Caco-2 (cell line): Measurements from ENCODE around the gene SEC22C. TPM values are rescaled to one million over a fixed set of nuclear protein-coding genes. Genes with fewer than 3 reads are reported as not detected.
"Not testable (repeated sequence)": the region's sequence is repeated elsewhere in the genome, so short reads cannot be mapped to it uniquely, and the experiment has no call there.

Experiments used
- BruUV-seq: library from RNA; stranded (reverse); fragments of 400-500 nt; replicated peaks from 2 replicates; lab custom pipeline; 2021; lab: Mats Ljungman, UMichigan
- CTCF ChIA-PET: fragments of 300-600 bp; sonication (Branson Sonifier 250); formaldehyde crosslinking; loops from one replicate; lab custom pipeline; 2022; ENCODE audit warnings: antibody characterized with exemption; lab: Charles Lee
- POLR2A ChIA-PET: fragments of 300-600 bp; sonication (Branson Sonifier 250); formaldehyde crosslinking; loops from one replicate; lab custom pipeline; 2022; ENCODE audit warnings: antibody characterized with exemption; lab: Charles Lee
- DNase-seq, 2 experiments: peaks; one replicate each; pipeline versions ENCODE4 v3.0.0 to v3.0.0-alpha.2; 2020 to 2022
- H3K27me3 ChIP-seq: replicated peaks from 2 replicates; pipeline ENCODE4 v1.6.0; 2011; ENCODE audit warnings: low read length; ENCODE audit not compliant: control insufficient read depth, insufficient read depth
- H3K36me3 ChIP-seq: 2 replicates; pipeline ENCODE4 v1.5.1; 2011; ENCODE audit warnings: low read length; ENCODE audit not compliant: control insufficient read depth, insufficient read depth
- H3K4me1 ChIP-seq: fragments of 250-450 bp; sonication (Bioruptor Pico); 2 replicates; pipeline ENCODE4 v1.5.1; 2020; ENCODE audit warnings: mild to moderate bottlenecking
- H3K4me3 ChIP-seq: 2 replicates; pipeline ENCODE4 v1.5.1; 2011; ENCODE audit warnings: low read depth, mild to moderate bottlenecking, control low read depth, low read length
- H3K9me3 ChIP-seq: fragments of 250-450 bp; sonication (Bioruptor Pico); 2 replicates; pipeline ENCODE4 v1.5.1; 2020; ENCODE audit warnings: mild to moderate bottlenecking, moderate library complexity
- H3K27ac Mint-ChIP-seq: one replicate; pipeline ENCODE4 v1.8.0; 2022; ENCODE audit warnings: mixed read lengths; ENCODE audit not compliant: unreplicated experiment
- H3K27me3 Mint-ChIP-seq: one replicate; pipeline ENCODE4 v1.8.0; 2022; ENCODE audit warnings: mixed read lengths; ENCODE audit not compliant: insufficient read depth, unreplicated experiment
- H3K36me3 Mint-ChIP-seq: one replicate; pipeline ENCODE4 v1.8.0; 2022; ENCODE audit warnings: mild to moderate bottlenecking, mixed read lengths; ENCODE audit not compliant: insufficient read depth, unreplicated experiment
- H3K4me1 Mint-ChIP-seq: one replicate; pipeline ENCODE4 v1.8.0; 2022; ENCODE audit warnings: low read depth, mixed read lengths; ENCODE audit not compliant: unreplicated experiment
- H3K4me3 Mint-ChIP-seq: one replicate; pipeline ENCODE4 v1.8.0; 2022; ENCODE audit warnings: mild to moderate bottlenecking, moderate library complexity, mixed read lengths; ENCODE audit not compliant: unreplicated experiment
- H3K9me3 Mint-ChIP-seq: one replicate; pipeline ENCODE4 v1.8.0; 2022; ENCODE audit warnings: mixed read lengths; ENCODE audit not compliant: unreplicated experiment
- CTCF ChIP-seq, 2 experiments: fragments of 200-600 bp in 1 of 2; IDR thresholded peaks; 1 replicate in 1 of 2; 2 replicates in 1 of 2; pipeline versions ENCODE4 v1.5.1 to v1.8.0; 2011 to 2022; ENCODE audit warnings: antibody characterized with exemption in 1 of 2, control low read depth in 1 of 2, inconsistent platforms in 1 of 2, low read depth in 1 of 2, low read length in 1 of 2, mild to moderate bottlenecking in 1 of 2, moderate library complexity in 1 of 2; ENCODE audit not compliant: insufficient read depth in 1 of 2, severe bottlenecking in 1 of 2, unreplicated experiment in 1 of 2
- intact Hi-C: fragments of 100-400 bp; cut with micrococcal nuclease; formaldehyde crosslinking; loops from one replicate; pipeline ENCODE4 v1.10.0; 2022; ENCODE audit not compliant: unreplicated experiment
- total RNA-seq: library from RNA; stranded (reverse); gene quantifications from 2 replicates; pipeline ENCODE4 v1.2.3, GENCODE V29; 2022

SEC22C gene
- total RNA-seq, 1 experiment from 2014 or later = 36.4 TPM

DNA sequence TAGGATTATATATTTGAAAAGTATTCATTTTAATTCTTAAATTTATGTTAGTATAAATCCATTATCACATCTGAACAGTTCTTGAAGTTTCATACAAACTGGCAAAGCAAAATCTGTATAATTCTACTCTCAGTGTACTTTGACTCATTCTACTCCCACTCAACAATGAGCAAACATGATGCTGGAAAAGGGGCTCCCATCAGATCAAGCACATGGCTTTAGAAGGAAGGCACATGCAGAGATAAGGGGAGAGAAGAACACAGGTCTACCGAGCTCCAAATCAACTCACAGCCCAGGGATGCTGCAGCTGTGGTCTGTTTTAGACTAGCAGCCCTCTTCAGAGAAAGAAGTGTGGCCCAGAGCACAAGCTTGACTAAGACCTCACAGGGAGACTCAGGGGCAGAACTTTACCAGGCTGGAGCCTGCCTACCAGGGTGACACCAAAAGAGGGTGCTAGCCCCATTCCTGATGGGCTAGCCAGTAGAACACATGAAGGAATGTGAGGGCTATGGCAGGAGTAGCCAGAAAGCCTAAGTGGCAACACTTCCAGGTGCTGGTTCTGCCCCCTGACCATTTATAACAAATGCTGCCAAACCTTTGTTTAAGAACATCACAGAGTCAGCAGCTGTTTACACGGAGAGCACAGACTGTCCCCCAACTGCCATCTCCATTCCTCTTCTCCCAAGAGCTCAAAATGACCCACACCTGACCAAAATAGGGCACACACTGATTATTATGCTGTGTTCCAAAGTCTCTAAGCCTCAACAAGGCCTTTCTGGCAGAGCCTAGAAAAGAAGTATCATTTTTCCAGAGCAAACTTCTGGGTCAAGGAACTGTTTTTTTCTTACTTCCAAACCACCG lies 19.5 kb downstream of the SEC22C start:
- no peak overlapping the region for H3K27ac Mint-ChIP-seq
- ChIA-PET CTCF (no interaction called here), POLR2A (no interaction called here)
- H3K9me3 Mint-ChIP-seq = no peaks in the 10 kb centered on the region
- Histone ChIP-seq H3K4me1 (no peaks in the 10 kb centered on the region), H3K27me3 (no peaks in the 10 kb centered on the region), H3K4me3 (no peak overlapping the region), H3K9me3 (no peaks in the 10 kb centered on the region), H3K36me3 (no peaks in the 10 kb centered on the region; the same call in 1 of the 2 replicates)
- BruUV-seq = no TSS peak
- TF ChIP-seq CTCF (IDR thresholded peaks at IDR 0.05; ENCODE audit: insufficient read depth in 1 of 2, low read depth in 1 of 2, low read length in 1 of 2, severe bottlenecking in 1 of 2, unreplicated experiment in 1 of 2) = no peak
- DNase-seq = no peak
- H3K4me1 Mint-ChIP-seq = peaks cover 7% of the 10 kb centered on the region
- peaks cover 43% of the 10 kb centered on the region for H3K36me3 Mint-ChIP-seq
- H3K4me3 Mint-ChIP-seq = no peak overlapping the region
- H3K27me3 Mint-ChIP-seq = no peaks in the 10 kb centered on the region
- intact Hi-C loops = no loop called here

GRCh38 chr3:42557854-42558253 lies 23.9 kb downstream of the SEC22C start:
- POLR2A ChIA-PET = no interaction called here
- no peak overlapping the region for H3K27ac Mint-ChIP-seq
- no peak overlapping the region for H3K4me3 Mint-ChIP-seq

DNA sequence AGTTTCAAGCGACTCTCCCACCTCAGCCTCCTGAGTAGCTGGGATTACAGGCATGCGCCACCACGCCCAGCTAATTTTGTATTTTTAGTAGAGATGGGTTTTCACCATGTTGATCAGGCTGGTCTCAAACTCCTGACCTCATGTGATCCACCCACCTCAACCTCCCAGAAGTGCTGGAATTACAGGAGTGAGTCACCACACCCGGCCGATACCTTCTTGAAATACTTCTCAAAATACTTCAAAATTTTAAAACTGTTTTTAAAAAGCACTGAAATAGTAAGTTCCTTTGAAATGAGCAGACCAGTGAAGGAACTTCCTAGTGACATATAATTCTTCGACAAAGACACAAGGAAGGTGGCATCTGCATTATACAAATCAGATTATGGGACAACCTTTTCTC lies 24.9 kb downstream of the SEC22C start:
- H3K27me3 Mint-ChIP-seq, H3K4me1 Mint-ChIP-seq, CTCF ChIA-PET, H3K4me3 Mint-ChIP-seq, H3K4me1 ChIP-seq, H3K9me3 Mint-ChIP-seq, intact Hi-C loops, H3K36me3 ChIP-seq, POLR2A ChIA-PET, H3K9me3 ChIP-seq, BruUV-seq, DNase-seq, H3K27me3 ChIP-seq, H3K27ac Mint-ChIP-seq, H3K4me3 ChIP-seq: not testable (repeated sequence)
- H3K36me3 Mint-ChIP-seq = peaks cover 59% of the 10 kb centered on the region

More at GRCh38 chr3:42557854-42558253, 23.9 kb downstream of the SEC22C start:
- Mint-ChIP-seq H3K36me3 (peaks cover 55% of the 10 kb centered on the region), H3K4me1 (peaks cover under 1% of the 10 kb centered on the region), H3K9me3 (no peaks in the 10 kb centered on the region), H3K27me3 (no peaks in the 10 kb centered on the region)
- intact Hi-C loops = no loop called here
- peak in 1 of 2 experiments; percentile 24 for DNase-seq
- CTCF ChIA-PET = interaction anchor here (1.1 kb wide), 1 partner anchor 8 kb away, joined by 9 read pairs; no protein-coding TSS in a partner anchor
- peak in 1 of 2 experiments; percentile 33 for TF ChIP-seq CTCF (IDR thresholded peaks at IDR 0.05; ENCODE audit: insufficient read depth in 1 of 2, low read depth in 1 of 2, low read length in 1 of 2, severe bottlenecking in 1 of 2, unreplicated experiment in 1 of 2)
- Histone ChIP-seq H3K4me1 (no peaks in the 10 kb centered on the region), H3K27me3 (no peaks in the 10 kb centered on the region), H3K9me3 (no peaks in the 10 kb centered on the region), H3K4me3 (no peak overlapping the region), H3K36me3 (no peaks in the 10 kb centered on the region)
- BruUV-seq = no TSS peak
